Naive B cell (primary cell): ENCODE results near the gene HOXA5. TPM values are rescaled to one million over a fixed set of nuclear protein-coding genes. Genes with fewer than 3 reads are reported as not detected.
A peak's percentile ranks its signal among the peaks of the same experiment; 100 is the strongest.

Experiments
- ATAC-seq, 2 donors: fragments of 150-1000 bp; cut with Tn5 transposase; 2 replicates each; pipeline ENCODE4 v1.10.0; 2021; ENCODE audit warnings: low read depth in 2 of 2, mild to moderate bottlenecking in 2 of 2, moderate library complexity in 2 of 2
- DNase-seq: peaks from one replicate; pipeline ENCODE4 v3.0.0; 2022
- H3K27ac Mint-ChIP-seq, 6 donors: one replicate each; pipeline ENCODE4 v1.8.0; 2020 to 2022; ENCODE audit warnings: mild to moderate bottlenecking in 6 of 6, mixed read lengths in 6 of 6, moderate library complexity in 5 of 6, inconsistent platforms in 2 of 6
- H3K27me3 Mint-ChIP-seq, 3 donors: one replicate each; pipeline ENCODE4 v1.8.0; 2021 to 2022; ENCODE audit warnings: mixed read lengths in 3 of 3, mild to moderate bottlenecking in 1 of 3
- H3K36me3 Mint-ChIP-seq, 2 donors: one replicate each; pipeline ENCODE4 v1.8.0; 2020 to 2022; ENCODE audit warnings: mixed read lengths in 2 of 2, inconsistent platforms in 1 of 2, mild to moderate bottlenecking in 1 of 2
- H3K4me1 Mint-ChIP-seq, 3 donors: one replicate each; pipeline ENCODE4 v1.8.0; 2020 to 2022; ENCODE audit warnings: mixed read lengths in 3 of 3, inconsistent platforms in 1 of 3, mild to moderate bottlenecking in 1 of 3, moderate library complexity in 1 of 3
- H3K4me3 Mint-ChIP-seq, 8 donors: one replicate each; pipeline ENCODE4 v1.8.0; 2020 to 2022; ENCODE audit warnings: mild to moderate bottlenecking in 8 of 8, mixed read lengths in 8 of 8, moderate library complexity in 8 of 8, inconsistent platforms in 2 of 8
- H3K9me3 Mint-ChIP-seq, 7 donors: one replicate each; pipeline ENCODE4 v1.8.0; 2020 to 2022; ENCODE audit warnings: mixed read lengths in 7 of 7, mild to moderate bottlenecking in 5 of 7, inconsistent platforms in 2 of 7, moderate library complexity in 1 of 7
- polyA plus RNA-seq, 6 donors: library from polyadenylated mRNA; unstranded; fragments of 300-500 nt; fragmentation: Illumina TruSeq; gene quantifications; one replicate each; pipeline ENCODE4 v1.2.3, GENCODE V29; 2021; ENCODE audit warnings: low read depth in 6 of 6

Gene HOXA5
- polyA plus RNA-seq, 6 donors from 2014 or later: not detected

DNA sequence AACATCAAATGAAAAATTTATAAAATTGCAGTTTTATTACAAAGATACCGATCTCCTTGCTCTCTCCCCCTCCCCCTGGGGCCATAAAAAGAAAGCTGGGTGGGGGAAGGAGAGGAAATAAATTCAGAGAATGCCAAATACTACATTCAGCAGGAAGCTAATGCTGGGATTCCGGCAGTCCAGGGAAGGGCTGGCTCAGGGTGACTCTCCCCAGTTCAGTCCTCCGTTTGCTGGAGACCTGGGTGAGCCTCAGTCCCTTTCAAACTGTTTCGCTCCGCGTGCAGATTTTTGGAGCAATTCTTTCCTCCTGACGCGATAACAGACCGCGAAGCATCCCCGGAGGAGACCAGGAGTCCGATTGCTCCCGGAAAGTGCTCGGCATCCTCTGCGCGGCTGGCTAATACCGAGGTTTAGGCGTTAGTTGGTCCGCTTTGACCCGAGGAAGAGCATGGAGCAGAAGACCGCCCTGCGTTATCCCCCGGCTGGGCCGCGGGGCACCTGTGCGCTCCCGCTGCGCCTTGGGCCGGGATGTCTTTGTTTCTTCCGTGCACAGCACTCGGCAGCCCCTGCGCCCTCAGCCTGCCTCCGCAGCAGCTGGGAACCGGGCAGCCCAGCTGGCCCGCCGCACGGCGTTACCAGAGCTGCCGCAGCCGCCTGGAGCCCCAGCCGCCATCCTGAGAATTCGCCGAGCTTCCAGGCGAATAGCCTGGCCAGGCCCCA lies 37.1 kb downstream of the HOXA5 start:
- Mint-ChIP-seq H3K36me3 (peaks cover 4 to 29% of the 10 kb centered on the region in 2 donors), H3K9me3 (peaks cover 0 to 4% (median 0%) of the 10 kb centered on the region in 7 donors), H3K27me3 (peaks cover 42 to 61% (median 44%) of the 10 kb centered on the region in 3 donors), H3K4me1 (peaks cover 17 to 18% (median 18%) of the 10 kb centered on the region in 3 donors), H3K27ac (no peak overlapping the region), H3K4me3 (no peak overlapping the region)
- ATAC-seq: no peak
- DNase-seq: no peak

DNA sequence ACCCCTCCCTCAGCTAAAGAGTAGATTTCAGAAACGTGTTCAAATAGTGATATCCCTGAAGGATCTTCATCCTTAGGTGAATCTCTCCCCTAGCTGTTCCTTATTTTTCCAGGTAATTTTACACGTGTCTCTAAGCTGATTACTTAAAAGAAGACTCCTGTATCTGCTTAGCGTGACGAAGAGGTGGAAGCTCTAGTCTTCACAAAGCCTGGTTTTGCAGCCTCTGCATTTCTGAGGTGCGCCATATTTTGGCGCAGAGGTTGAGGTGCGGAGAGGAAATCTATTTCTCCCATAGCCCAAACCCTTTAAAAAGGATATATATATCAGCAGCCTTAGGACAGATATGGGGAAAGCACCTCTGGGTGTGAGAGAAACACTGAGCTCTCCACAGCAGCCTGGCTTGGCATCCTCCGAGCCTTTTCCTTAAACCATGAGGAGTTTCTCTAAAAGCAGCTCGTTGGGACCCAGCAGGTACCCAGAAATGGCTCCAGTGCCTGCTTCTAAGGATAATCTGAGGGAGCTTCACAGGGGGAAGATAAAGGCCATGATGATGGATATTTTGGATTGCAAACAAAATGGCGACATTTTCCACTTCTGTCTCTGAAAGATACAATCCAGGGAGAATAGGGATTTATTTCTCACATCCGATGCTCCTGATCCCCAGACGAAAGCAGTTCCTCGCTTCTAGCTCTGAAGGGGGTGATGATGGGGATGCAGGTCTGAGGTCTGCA lies 38.0 kb downstream of the HOXA5 start:
- ATAC-seq: no peak

DNA sequence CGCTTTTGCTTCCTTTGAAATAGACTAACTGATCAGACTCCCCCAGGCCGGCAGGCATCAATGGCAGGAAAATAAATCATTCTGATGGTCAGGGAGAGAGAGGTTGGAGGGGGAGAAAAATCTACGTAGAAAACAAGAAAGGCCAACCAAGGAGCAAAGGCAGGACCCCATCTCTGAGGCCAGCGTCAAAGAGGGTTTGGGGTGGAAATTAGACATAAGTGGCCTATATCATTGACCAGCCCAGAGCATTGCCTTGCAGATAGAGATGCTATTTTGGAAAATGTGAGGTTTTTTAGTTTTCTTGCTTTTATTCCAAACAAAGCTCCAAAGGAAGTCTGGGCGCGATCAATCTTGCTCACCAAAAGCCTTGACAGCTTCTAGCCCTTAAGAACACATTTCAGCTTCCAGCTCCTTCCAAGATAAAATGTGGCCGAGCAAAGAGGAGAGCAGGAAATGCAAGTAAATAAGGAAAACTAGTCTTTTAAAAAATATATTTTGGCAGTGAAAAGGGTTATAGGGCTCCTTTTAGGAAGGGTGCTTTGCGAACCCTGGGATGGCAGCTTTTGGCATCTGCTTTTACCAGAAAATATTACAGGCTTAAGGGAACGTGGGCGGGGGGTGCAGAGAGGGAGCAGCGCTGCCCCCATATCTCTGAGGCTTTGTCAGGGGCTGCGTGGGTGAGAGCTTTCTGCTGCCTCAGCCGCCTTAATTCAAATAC lies 39.0 kb downstream of the HOXA5 start:
- H3K27me3 Mint-ChIP-seq: peaks cover 60 to 67% (median 62%) of the 10 kb centered on the region in 3 donors
- H3K36me3 Mint-ChIP-seq: peaks cover 15 to 44% of the 10 kb centered on the region in 2 donors
- no peak for ATAC-seq
- peaks cover 17 to 22% (median 18%) of the 10 kb centered on the region in 3 donors for H3K4me1 Mint-ChIP-seq
- H3K27ac Mint-ChIP-seq: no peak overlapping the region
- DNase-seq: no peak
- H3K4me3 Mint-ChIP-seq: peak overlapping the region in 1 of 8 donors; percentile 25
- peaks cover 0 to 4% (median 0%) of the 10 kb centered on the region in 7 donors for H3K9me3 Mint-ChIP-seq

More for the DNA sequence above, 38.0 kb downstream of the HOXA5 start:
- H3K4me1 Mint-ChIP-seq: peaks cover 17 to 18% (median 18%) of the 10 kb centered on the region in 3 donors
- no peak overlapping the region for H3K4me3 Mint-ChIP-seq
- peaks cover 0 to 4% (median 0%) of the 10 kb centered on the region in 7 donors for H3K9me3 Mint-ChIP-seq
- peaks cover 6 to 34% of the 10 kb centered on the region in 2 donors for H3K36me3 Mint-ChIP-seq
- no peak overlapping the region for H3K27ac Mint-ChIP-seq
- H3K27me3 Mint-ChIP-seq: peaks cover 51 to 64% (median 53%) of the 10 kb centered on the region in 3 donors
- DNase-seq: no peak

DNA sequence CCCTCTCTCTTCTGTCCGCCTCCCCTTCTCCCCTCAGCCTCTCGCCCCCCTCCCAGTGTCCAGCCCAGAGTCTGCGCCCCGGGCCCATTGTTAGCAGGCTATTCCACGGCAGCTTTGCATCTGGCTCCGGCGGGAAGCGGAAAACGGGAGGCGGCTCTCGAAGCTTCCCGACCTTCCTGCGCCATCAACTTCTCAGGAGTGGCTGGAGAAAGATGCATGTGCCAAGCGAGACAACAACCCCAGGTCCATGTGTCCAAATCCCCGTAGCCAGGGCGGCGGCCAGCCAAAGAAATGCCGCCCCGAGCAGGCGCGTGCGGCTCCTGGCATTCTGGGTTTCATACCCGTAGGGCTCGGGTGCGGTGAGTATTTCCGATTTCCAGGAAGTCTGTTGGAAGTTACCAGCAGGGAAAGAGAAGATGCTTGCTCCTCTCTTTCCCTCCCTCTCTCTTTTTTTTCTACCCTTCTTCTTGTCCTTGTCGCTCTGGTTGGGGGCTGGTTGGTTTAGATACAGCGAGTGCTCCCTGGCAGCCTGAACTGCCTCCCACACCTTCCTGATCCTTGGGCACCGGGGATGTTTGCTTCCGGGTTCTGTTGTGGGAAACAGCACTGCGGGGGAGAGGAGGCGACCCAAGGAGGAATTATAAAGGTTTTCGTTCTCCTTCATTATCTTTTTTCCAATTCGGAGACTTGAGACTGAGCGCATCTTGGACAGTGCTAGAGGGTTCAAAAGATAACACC lies 39.8 kb downstream of the HOXA5 start:
- Mint-ChIP-seq H3K9me3 (peaks cover 0 to 4% (median 2%) of the 10 kb centered on the region in 7 donors), H3K4me3 (peak overlapping the region in 6 of 8 donors; percentile 19 to 71 (median 58)), H3K36me3 (peaks cover 20 to 51% of the 10 kb centered on the region in 2 donors), H3K27me3 (peaks cover 68 to 75% (median 71%) of the 10 kb centered on the region in 3 donors), H3K27ac (no peak overlapping the region), H3K4me1 (peaks cover 23 to 30% (median 24%) of the 10 kb centered on the region in 3 donors)
- no peak for ATAC-seq
- no peak for DNase-seq

DNA sequence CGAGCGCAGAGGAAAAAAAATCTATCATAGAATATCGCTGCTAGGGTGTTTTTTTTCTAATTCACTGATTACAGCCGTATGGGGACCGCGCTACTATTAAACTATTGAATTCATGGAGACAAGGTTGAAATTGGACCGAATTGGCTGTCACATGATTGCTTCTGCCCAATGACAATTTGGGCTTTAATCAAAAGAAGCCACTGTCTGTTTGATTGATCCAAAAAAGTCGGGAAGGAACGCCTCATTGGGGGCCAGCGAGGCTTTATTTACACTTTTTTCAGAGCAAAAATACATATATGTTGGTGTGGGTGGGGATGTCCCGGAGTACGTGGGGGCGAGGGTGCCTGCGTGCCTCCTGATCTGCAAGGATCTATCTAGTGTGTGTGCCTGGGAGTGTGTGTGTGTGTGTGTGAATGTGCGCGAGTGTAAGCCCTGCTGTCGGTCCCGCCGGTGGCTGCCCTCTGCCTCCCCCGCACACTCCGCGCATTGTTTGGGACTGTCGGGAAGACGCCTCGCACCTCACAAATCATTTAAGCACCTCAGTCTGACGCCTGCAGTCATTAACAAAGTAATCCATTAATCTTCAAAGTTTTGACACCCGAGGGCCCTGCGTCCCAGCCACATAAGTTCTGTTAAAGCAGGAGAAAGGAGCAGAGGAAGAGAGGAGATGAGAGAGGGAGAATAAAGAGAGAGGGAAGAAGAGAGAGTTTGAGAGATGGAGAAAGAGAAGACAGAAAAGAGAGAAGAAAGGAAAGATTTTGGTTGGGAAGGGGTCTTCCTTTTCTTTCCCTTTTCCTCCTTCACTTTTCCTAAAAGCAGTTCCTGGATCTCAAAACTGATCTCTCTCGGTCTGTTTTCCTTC lies 40.7 kb downstream of the HOXA5 start, which contains the start of gene HOXA2:
HOXA2 (minus strand) TSS at position 103 of the 862 bp plus-strand sequence. CDS start 183 bp downstream, outside the sequence.
- peak in 1 of 2 donors; percentile 14 for ATAC-seq
- peak within 1 kb of the TSS; percentile 21 to 81 (median 71) for H3K4me3 Mint-ChIP-seq
- peak within 1 kb of the TSS in 5 of 6 donors; percentile 44 to 81 (median 72) for H3K27ac Mint-ChIP-seq
- H3K27me3 Mint-ChIP-seq: peaks cover 70 to 83% (median 75%) of the 10 kb centered on the region in 3 donors
- H3K9me3 Mint-ChIP-seq: peaks cover 0 to 4% (median 2%) of the 10 kb centered on the region in 7 donors
- H3K36me3 Mint-ChIP-seq: peaks cover 20 to 50% of the 10 kb centered on the region in 2 donors
- DNase-seq: no peak
- peaks cover 27 to 39% (median 28%) of the 10 kb centered on the region in 3 donors for H3K4me1 Mint-ChIP-seq

DNA sequence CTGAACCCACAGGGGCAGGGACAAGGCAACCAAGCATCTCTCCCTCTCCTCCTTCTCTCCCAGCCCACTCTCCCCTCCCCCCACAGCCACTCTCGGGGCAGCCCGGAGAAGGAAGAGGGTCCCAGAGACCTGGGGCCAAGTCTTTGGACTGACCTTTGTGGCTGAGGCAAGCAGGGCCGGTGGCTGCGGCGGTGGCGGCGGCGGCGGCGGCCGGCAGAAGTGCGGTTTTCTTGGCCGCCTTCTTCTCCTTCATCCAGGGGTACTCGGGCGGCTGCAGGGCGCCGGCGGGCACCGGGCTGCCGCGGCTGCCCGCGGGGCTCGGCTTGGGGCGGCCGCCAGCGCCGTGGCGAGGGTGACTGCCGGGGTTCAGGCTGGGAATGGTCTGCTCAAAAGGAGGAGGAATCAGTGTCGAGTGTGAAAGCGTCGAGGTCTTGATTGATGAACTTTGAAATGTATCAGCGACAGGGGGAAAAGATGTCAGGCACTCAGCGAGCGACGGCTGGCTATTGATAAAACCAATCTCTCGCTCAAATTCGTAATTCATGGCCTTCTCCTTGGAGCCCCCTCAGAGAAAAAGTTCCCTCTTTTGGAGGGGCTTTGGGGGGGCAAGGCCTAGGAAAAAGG lies 41.4 kb downstream of the HOXA5 start:
- Mint-ChIP-seq H3K27me3 (peaks cover 77 to 90% (median 83%) of the 10 kb centered on the region in 3 donors), H3K36me3 (peaks cover 20 to 43% of the 10 kb centered on the region in 2 donors), H3K27ac (peak overlapping the region in 3 of 6 donors; percentile 72 to 81 (median 78)), H3K4me3 (peak overlapping the region; percentile 21 to 81 (median 71)), H3K4me1 (peaks cover 33 to 46% (median 35%) of the 10 kb centered on the region in 3 donors), H3K9me3 (peaks cover 0 to 3% (median 0%) of the 10 kb centered on the region in 7 donors)
- no peak for ATAC-seq
- DNase-seq: no peak

DNA sequence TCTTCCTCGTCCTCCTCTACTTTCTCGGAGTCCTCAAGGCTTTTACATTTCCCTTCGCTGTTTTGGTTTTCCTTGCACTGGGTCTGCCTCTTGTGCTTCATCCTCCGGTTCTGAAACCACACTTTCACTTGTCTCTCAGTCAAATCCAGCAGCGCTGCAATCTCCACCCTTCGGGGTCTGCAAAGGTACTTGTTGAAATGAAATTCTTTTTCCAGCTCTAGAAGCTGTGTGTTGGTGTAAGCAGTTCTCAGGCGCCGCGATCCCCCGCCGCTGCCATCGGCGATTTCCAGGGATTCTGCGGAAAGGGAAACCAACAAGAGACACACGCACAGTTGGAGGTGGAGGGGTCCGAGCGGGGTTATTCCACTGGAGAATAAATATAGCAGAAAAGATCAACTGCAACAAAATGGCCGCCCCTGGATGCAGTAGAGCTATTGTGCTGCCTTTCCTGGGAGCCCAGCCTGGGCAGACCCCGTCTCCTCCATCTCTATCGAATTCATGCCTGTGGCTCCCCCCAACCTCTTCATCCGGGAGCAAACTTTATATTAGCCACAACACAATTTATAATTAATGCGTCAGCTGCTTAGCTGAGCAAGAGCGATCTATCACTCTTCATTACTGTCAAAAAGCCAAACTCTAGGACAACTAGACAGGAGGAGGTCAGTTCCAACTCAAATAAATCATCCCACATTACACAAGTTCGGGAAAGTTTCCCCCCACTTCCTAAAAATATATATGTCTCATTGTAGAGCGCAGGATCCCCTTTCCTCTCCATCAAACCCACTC lies 42.1 kb downstream of the HOXA5 start:
- H3K27ac Mint-ChIP-seq: peak overlapping the region in 2 of 6 donors; percentile 72 to 78
- H3K4me3 Mint-ChIP-seq: peak overlapping the region in 6 of 8 donors; percentile 20 to 68 (median 33)
- H3K36me3 Mint-ChIP-seq: peaks cover 20 to 43% of the 10 kb centered on the region in 2 donors
- DNase-seq (no peak), ATAC-seq (no peak)
- peaks cover 0 to 3% (median 0%) of the 10 kb centered on the region in 7 donors for H3K9me3 Mint-ChIP-seq
- peaks cover 79 to 94% (median 85%) of the 10 kb centered on the region in 3 donors for H3K27me3 Mint-ChIP-seq
- H3K4me1 Mint-ChIP-seq: peaks cover 35 to 50% (median 37%) of the 10 kb centered on the region in 3 donors

DNA sequence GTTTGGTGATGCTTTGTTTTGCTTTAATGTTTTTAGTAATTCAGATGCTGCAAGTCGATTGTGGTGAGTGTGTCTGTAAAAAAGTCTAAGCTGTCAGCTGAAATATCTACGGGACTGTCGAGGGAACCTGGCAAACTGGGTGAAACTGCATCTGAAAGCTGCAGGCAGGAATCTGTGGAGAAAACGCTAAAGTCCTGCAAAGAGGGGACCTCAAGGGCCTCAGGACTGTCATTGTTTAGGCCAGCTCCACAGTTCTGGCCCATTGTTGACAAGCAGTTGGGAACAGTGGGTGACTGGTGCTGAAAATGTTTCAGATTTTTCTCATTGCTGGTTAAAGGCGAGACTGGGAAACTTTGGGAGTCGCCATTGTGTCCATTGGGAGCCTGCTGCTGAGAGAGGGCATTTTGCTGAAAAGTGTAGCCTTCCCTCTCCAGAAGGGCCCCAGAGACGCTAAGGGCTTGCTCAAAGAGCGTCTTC lies 42.7 kb downstream of the HOXA5 start:
- Mint-ChIP-seq H3K27ac (no peak overlapping the region), H3K36me3 (peaks cover 20 to 43% of the 10 kb centered on the region in 2 donors), H3K4me1 (peaks cover 35 to 54% (median 38%) of the 10 kb centered on the region in 3 donors), H3K4me3 (peak overlapping the region in 1 of 8 donors; percentile 5), H3K27me3 (peaks cover 74 to 92% (median 85%) of the 10 kb centered on the region in 3 donors), H3K9me3 (peaks cover 0 to 3% (median 0%) of the 10 kb centered on the region in 7 donors)
- no peak for DNase-seq
- ATAC-seq: no peak

DNA sequence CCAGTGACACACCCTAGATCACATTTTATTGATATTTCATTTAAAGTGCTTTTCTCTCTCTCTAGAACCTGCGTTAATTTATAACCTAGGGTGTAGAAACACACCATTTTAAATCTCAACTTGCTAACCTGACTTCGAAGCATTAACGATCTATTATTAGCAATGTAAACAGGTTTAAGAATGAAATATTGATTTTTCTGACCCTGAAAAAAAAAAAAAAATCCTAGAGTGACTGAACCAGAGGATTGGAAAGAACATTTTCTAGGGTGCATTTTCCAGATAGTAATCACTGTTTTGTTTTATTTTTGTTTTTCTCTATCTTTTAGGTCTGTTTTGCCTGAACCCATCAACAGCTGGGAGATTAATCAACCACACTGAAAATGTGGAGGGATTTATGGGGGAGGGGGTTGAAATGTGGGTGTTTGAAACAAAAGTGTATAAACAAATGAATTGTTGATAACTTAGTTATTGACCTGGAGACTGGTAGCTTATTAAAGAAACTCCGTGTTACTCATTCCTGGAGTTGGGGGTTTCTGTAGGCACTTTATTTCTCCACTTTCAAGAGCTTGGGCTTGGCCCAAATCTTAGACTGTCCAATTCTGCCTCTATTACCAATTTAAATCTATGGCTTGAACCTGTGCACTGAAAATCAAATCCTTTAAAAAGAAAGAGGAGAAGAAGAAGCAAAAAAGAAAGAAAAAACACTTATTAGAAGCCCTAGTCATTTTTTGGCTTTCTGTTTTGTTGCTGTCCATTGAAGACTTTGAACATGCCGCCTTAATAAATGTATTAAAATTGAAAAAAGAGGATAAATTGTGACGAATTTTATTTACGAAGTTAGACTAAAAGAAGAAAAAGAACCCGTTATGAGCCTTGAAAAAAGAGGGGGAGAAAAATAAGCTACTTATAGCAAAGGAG lies 43.8 kb downstream of the HOXA5 start:
- peak overlapping the region in 3 of 8 donors; percentile 12 to 37 (median 13) for H3K4me3 Mint-ChIP-seq
- peaks cover 0 to 3% (median 0%) of the 10 kb centered on the region in 7 donors for H3K9me3 Mint-ChIP-seq
- no peak overlapping the region for H3K27ac Mint-ChIP-seq
- H3K36me3 Mint-ChIP-seq: peaks cover 20 to 43% of the 10 kb centered on the region in 2 donors
- H3K27me3 Mint-ChIP-seq: peaks cover 75 to 93% (median 84%) of the 10 kb centered on the region in 3 donors
- ATAC-seq: no peak
- peaks cover 43 to 64% (median 47%) of the 10 kb centered on the region in 3 donors for H3K4me1 Mint-ChIP-seq
- no peak for DNase-seq
